HL-60 (cell line): ENCODE measurements around the gene MGAT4A.
"Not testable (repeated sequence)": the region's sequence is repeated elsewhere in the genome, so short reads cannot be mapped to it uniquely, and the experiment has no call there.

Experiments
- DNase-seq, 2 experiments: peaks; one replicate each; pipeline ENCODE4 v3.0.0-alpha.2; 2010 to 2020; ENCODE audit warnings: low read depth in 1 of 2, low spot score in 1 of 2
- H3K27ac ChIP-seq: fragments of 250-450 bp; sonication (Bioruptor Pico); replicated peaks from 2 replicates; pipeline ENCODE4 v1.5.1; 2020; ENCODE audit warnings: mild to moderate bottlenecking, moderate library complexity
- H3K27me3 ChIP-seq: fragments of 250-450 bp; sonication (Bioruptor Pico); 2 replicates; pipeline ENCODE4 v1.5.1; 2021; ENCODE audit warnings: mild to moderate bottlenecking, moderate library complexity; ENCODE audit not compliant: insufficient read depth, poor library complexity, severe bottlenecking
- H3K4me3 ChIP-seq: replicated peaks from 2 replicates; pipeline ENCODE4 v1.5.1; 2011; ENCODE audit warnings: mild to moderate bottlenecking, control low read depth, low read length; ENCODE audit not compliant: insufficient read depth
- GABPA ChIP-seq: IDR thresholded peaks from 2 replicates; pipeline ENCODE4 v1.6.1; 2012; ENCODE audit warnings: low read depth
- POLR2AphosphoS5 ChIP-seq: IDR thresholded peaks from 2 replicates; pipeline ENCODE4 v1.6.1; 2012; ENCODE audit warnings: low read depth
- REST ChIP-seq: IDR thresholded peaks from 2 replicates; pipeline ENCODE4 v1.6.1; 2012; ENCODE audit warnings: low read depth; ENCODE audit not compliant: insufficient replicate concordance
- SPI1 ChIP-seq: IDR thresholded peaks from 2 replicates; pipeline ENCODE4 v1.6.1; 2012; ENCODE audit warnings: low read depth, mild to moderate bottlenecking, borderline replicate concordance
- TF ChIP-seq, protein P1 (sequence below): IDR thresholded peaks from one replicate; pipeline ENCODE4 v1.5.1; 2011; ENCODE audit warnings: low read length, control low read depth, inconsistent platforms; ENCODE audit not compliant: insufficient read depth

The MGAT4A gene

DNA sequence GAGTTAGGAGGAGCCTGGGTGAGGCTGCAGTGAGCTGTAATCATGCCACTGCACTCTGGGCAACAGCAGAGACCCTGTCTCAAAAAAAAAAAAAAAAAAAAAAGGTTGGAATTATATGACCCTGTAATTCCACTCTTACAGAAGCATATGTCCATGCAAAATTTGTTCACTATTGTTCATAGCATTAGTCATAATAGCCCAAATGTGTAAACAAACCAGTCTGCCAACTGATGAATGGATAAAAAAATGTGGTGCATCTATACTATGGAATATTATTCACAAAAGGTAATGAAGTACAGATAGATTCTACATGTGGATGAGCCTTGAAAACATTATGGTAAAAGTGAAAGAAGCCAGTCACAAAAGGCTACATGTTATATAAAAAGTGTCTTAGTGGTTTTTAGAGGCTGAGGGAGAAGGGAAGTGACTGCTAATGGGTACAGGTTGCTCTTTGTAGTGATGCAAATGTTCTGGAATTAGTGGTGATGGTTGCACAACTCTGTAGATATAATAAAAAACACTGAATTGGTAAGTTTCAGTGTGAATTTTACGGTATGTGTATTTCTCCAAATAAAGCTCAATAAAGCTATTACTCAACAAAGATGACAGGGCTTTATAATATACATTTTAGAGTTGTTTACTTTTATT lies 132.0 kb downstream of the MGAT4A start:
- no peaks in the 10 kb centered on the region for H3K27me3 ChIP-seq
- H3K4me3 ChIP-seq, result no peak overlapping the region
- no peak overlapping the region for H3K27ac ChIP-seq
- no peak for DNase-seq
- TF ChIP-seq GABPA, result no peak
- TF ChIP-seq, protein P1, sequence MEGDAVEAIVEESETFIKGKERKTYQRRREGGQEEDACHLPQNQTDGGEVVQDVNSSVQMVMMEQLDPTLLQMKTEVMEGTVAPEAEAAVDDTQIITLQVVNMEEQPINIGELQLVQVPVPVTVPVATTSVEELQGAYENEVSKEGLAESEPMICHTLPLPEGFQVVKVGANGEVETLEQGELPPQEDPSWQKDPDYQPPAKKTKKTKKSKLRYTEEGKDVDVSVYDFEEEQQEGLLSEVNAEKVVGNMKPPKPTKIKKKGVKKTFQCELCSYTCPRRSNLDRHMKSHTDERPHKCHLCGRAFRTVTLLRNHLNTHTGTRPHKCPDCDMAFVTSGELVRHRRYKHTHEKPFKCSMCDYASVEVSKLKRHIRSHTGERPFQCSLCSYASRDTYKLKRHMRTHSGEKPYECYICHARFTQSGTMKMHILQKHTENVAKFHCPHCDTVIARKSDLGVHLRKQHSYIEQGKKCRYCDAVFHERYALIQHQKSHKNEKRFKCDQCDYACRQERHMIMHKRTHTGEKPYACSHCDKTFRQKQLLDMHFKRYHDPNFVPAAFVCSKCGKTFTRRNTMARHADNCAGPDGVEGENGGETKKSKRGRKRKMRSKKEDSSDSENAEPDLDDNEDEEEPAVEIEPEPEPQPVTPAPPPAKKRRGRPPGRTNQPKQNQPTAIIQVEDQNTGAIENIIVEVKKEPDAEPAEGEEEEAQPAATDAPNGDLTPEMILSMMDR, result no peak
- TF ChIP-seq SPI1, result 0 out of 2 replicates have a peak, but pooled peaks have one; percentile 14
- TF ChIP-seq REST, result no peak
- no peak for TF ChIP-seq POLR2AphosphoS5

GRCh38 chr2:98594665-98595064 lies 136.3 kb downstream of the MGAT4A start:
- H3K4me3 ChIP-seq, H3K27me3 ChIP-seq, H3K27ac ChIP-seq, DNase-seq: not testable (repeated sequence)

- no peaks in the 10 kb centered on the region for H3K27me3 ChIP-seq
- H3K27ac ChIP-seq, result no peak overlapping the region
- H3K4me3 ChIP-seq, result no peak overlapping the region
- no peak for TF ChIP-seq POLR2AphosphoS5
- no peak for TF ChIP-seq SPI1
- no peak for TF ChIP-seq GABPA
- no peak for TF ChIP-seq REST
- TF ChIP-seq, protein P1, result no peak
- DNase-seq, result no peak
Measured at GRCh38 chr2:98592565-98592964, 138.4 kb downstream of the MGAT4A start.

DNA sequence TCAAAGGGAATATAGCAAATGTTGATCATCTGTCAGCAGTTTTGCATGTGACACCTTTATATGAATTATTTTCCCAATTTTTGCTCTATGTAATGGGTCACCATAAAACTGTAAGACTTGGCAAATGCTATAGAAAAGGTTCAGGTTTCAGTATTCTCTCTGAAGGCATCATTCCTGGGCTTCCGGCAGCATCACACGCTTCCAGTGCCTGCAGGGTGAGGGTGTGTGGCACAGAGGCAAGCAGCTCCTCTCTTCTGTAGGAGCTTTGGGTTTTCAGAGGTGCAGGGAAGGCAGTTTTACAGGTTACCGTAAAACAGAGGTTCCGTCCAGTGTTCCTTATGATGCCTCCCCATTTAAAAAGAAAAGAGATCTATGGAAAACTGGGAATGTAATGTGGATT lies 141.4 kb downstream of the MGAT4A start:
- Histone ChIP-seq H3K27me3 (no peaks in the 10 kb centered on the region), H3K4me3 (no peak overlapping the region), H3K27ac (no peak overlapping the region)
- TF ChIP-seq, protein P1, result no peak
- TF ChIP-seq GABPA, result no peak
- no peak for TF ChIP-seq REST
- no peak for DNase-seq
